IPS-15b (cell line): ENCODE data around the gene UGT2B28.
"Not testable (repeated sequence)": the region's sequence is repeated elsewhere in the genome, so short reads cannot be mapped to it uniquely, and the experiment has no call there.

Source experiments
- H3K27me3 ChIP-seq: one replicate; pipeline ENCODE4 v1.6.1; 2013; ENCODE audit warnings: low read length; ENCODE audit not compliant: control insufficient read depth, insufficient read depth
- H3K36me3 ChIP-seq: one replicate; pipeline ENCODE4 v1.6.1; 2013; ENCODE audit warnings: low read length; ENCODE audit not compliant: control insufficient read depth, insufficient read depth
- H3K4me1 ChIP-seq: one replicate; pipeline ENCODE4 v1.6.1; 2013; ENCODE audit warnings: mild to moderate bottlenecking, low read length; ENCODE audit not compliant: control insufficient read depth, insufficient read depth
- H3K4me3 ChIP-seq: one replicate; pipeline ENCODE4 v1.5.1; 2013; ENCODE audit warnings: low read depth, low read length
- H3K9ac ChIP-seq: one replicate; pipeline ENCODE4 v1.6.1; 2013; ENCODE audit warnings: low read depth, mild to moderate bottlenecking, low read length
- H3K9me3 ChIP-seq: one replicate; pipeline ENCODE4 v1.6.1; 2013; ENCODE audit warnings: mild to moderate bottlenecking, low read length; ENCODE audit not compliant: control insufficient read depth, insufficient read depth

Gene UGT2B28

GRCh38 chr4:69280081-69280480 is at the start of gene UGT2B28:
UGT2B28 (plus strand) TSS chr4:69280475; CDS start chr4:69280501, 26 bp downstream.
- H3K9ac ChIP-seq, H3K27me3 ChIP-seq, H3K9me3 ChIP-seq, H3K4me1 ChIP-seq, H3K4me3 ChIP-seq, H3K36me3 ChIP-seq: not testable (repeated sequence)

GRCh38 chr4:69239092-69239491 is 41.2 kb upstream of the UGT2B28 start:
- Histone ChIP-seq H3K4me3 (no peak overlapping the region), H3K27me3 (no peaks in the 10 kb centered on the region), H3K4me1 (no peaks in the 10 kb centered on the region), H3K9me3 (no peaks in the 10 kb centered on the region), H3K9ac (no peak overlapping the region), H3K36me3 (no peaks in the 10 kb centered on the region)

GRCh38 chr4:69239557-69240168 is 40.6 kb upstream of the UGT2B28 start:
- Histone ChIP-seq H3K9me3 (no peaks in the 10 kb centered on the region), H3K27me3 (no peaks in the 10 kb centered on the region), H3K9ac (no peak overlapping the region), H3K4me1 (no peaks in the 10 kb centered on the region), H3K36me3 (no peaks in the 10 kb centered on the region), H3K4me3 (no peak overlapping the region)

GRCh38 chr4:69240787-69241186 is 39.5 kb upstream of the UGT2B28 start:
- not testable (repeated sequence) for H3K4me1 ChIP-seq, H3K27me3 ChIP-seq, H3K4me3 ChIP-seq, H3K36me3 ChIP-seq, H3K9ac ChIP-seq, H3K9me3 ChIP-seq

GRCh38 chr4:69241746-69242145 is 38.5 kb upstream of the UGT2B28 start:
- H3K9ac ChIP-seq, H3K27me3 ChIP-seq, H3K9me3 ChIP-seq, H3K4me3 ChIP-seq, H3K4me1 ChIP-seq, H3K36me3 ChIP-seq: not testable (repeated sequence)

- H3K4me3 ChIP-seq, H3K4me1 ChIP-seq, H3K27me3 ChIP-seq, H3K9me3 ChIP-seq, H3K9ac ChIP-seq, H3K36me3 ChIP-seq: not testable (repeated sequence)
These were observed 37.6 kb upstream of the UGT2B28 start for GRCh38 chr4:69242562-69243240.

- H3K4me3 ChIP-seq, H3K9me3 ChIP-seq, H3K36me3 ChIP-seq, H3K9ac ChIP-seq, H3K27me3 ChIP-seq, H3K4me1 ChIP-seq: not testable (repeated sequence)
These were observed 29.4 kb upstream of the UGT2B28 start for GRCh38 chr4:69250884-69251283.

- not testable (repeated sequence) for H3K36me3 ChIP-seq, H3K4me3 ChIP-seq, H3K9me3 ChIP-seq, H3K27me3 ChIP-seq, H3K9ac ChIP-seq, H3K4me1 ChIP-seq
These were observed 27.0 kb upstream of the UGT2B28 start for GRCh38 chr4:69253147-69253772.

- H3K9me3 ChIP-seq, H3K27me3 ChIP-seq, H3K4me3 ChIP-seq, H3K9ac ChIP-seq, H3K36me3 ChIP-seq, H3K4me1 ChIP-seq: not testable (repeated sequence)
These were observed 11.7 kb upstream of the UGT2B28 start for GRCh38 chr4:69268612-69269011.

GRCh38 chr4:69296356-69296755 is 16.1 kb downstream of the UGT2B28 start:
- H3K9ac ChIP-seq, H3K9me3 ChIP-seq, H3K4me1 ChIP-seq, H3K36me3 ChIP-seq, H3K4me3 ChIP-seq, H3K27me3 ChIP-seq: not testable (repeated sequence)

- H3K4me1 ChIP-seq, H3K36me3 ChIP-seq, H3K27me3 ChIP-seq, H3K4me3 ChIP-seq, H3K9ac ChIP-seq, H3K9me3 ChIP-seq: not testable (repeated sequence)
These were observed 28.3 kb downstream of the UGT2B28 start for GRCh38 chr4:69308426-69309033.

- not testable (repeated sequence) for H3K9me3 ChIP-seq, H3K27me3 ChIP-seq, H3K9ac ChIP-seq, H3K36me3 ChIP-seq, H3K4me3 ChIP-seq, H3K4me1 ChIP-seq
These were observed 29.3 kb downstream of the UGT2B28 start for GRCh38 chr4:69309549-69310076.
